A549 (cell line): Measurements from ENCODE around the gene CCNE1.

Source experiments
- BCL3 ChIP-seq: fragments of >200 bp; sonication (Bioruptor Twin); formaldehyde crosslinking; IDR thresholded peaks from 3 replicates; pipeline ENCODE4 v1.6.1; 2016
- CTCF ChIP-seq: fragments of >200 bp; sonication (Bioruptor Twin); formaldehyde crosslinking; IDR thresholded peaks from 3 replicates; pipeline ENCODE4 v1.5.1; 2016
- E2F6 ChIP-seq: IDR thresholded peaks from 2 replicates; pipeline ENCODE4 v1.6.1; 2012; ENCODE audit warnings: low read depth, borderline replicate concordance
- HOXA7 ChIP-seq: fragments of 250-450 bp; sonication (Bioruptor Pico); IDR thresholded peaks from 2 replicates; pipeline ENCODE4 v1.5.0; 2020; ENCODE audit warnings: mild to moderate bottlenecking, moderate library complexity
- MAX ChIP-seq: IDR thresholded peaks from 2 replicates; pipeline ENCODE4 v1.6.1; 2012
- POLR2A ChIP-seq: IDR thresholded peaks from 2 replicates; pipeline ENCODE4 v1.6.1; 2012; ENCODE audit warnings: mild to moderate bottlenecking, low read length
- RAD21 ChIP-seq, 2 experiments: fragments of >200 bp in 1 of 2; sonication (Bioruptor Twin) in 1 of 2; formaldehyde crosslinking in 1 of 2; IDR thresholded peaks in 1 of 2; conservative IDR thresholded peaks in 1 of 2; 2 replicates in 1 of 2; 3 replicates in 1 of 2; pipeline ENCODE4 v1.6.1; 2012 to 2018; ENCODE audit warnings: inconsistent platforms in 1 of 2
- RFX5 ChIP-seq: fragments of 450-650 bp; IDR thresholded peaks from 2 replicates; pipeline ENCODE4 v1.7.1; 2014; ENCODE audit warnings: antibody characterized with exemption, mild to moderate bottlenecking, moderate library complexity
- SMC3 ChIP-seq: fragments of >200 bp; sonication (Bioruptor Twin); formaldehyde crosslinking; IDR thresholded peaks from 3 replicates; pipeline ENCODE4 v1.6.1; 2018; ENCODE audit warnings: inconsistent platforms
- USF2 ChIP-seq: fragments of 450-650 bp; IDR thresholded peaks from 2 replicates; pipeline ENCODE4 v1.6.1; 2014; ENCODE audit warnings: antibody characterized with exemption

GRCh38 chr19:29782260-29782580 is 29.6 kb upstream of the CCNE1 start:
- TF ChIP-seq USF2 (no peak), CTCF (no peak), BCL3 (no peak), MAX (no peak), POLR2A (no peak), E2F6 (no peak), RAD21 (conservative IDR thresholded peaks at IDR 0.05 in 1 of 2, IDR thresholded peaks at IDR 0.05 in 1 of 2) (no peak), HOXA7 (no peak), SMC3 (no peak), RFX5 (no peak)
